Heart right ventricle (tissue), 16 donors: ENCODE results near the gene TEDC1. TPM values are rescaled to one million over a fixed set of nuclear protein-coding genes. Genes with fewer than 3 reads are reported as not detected.
A peak's percentile ranks its signal among the peaks of the same experiment; 100 is the strongest.

Experiments used
- ATAC-seq, 8 donors: fragments of 200-7000 bp; cut with Tn5 transposase; one replicate each; pipeline ENCODE4 v1.9.1; 2020; ENCODE audit warnings: mild to moderate bottlenecking in 8 of 8, moderate library complexity in 8 of 8, moderate number of reproducible peaks in 1 of 8
- DNase-seq, 2 donors: peaks; one replicate each; pipeline ENCODE4 v3.0.0-alpha.2; 2020
- H3K27ac ChIP-seq, 10 donors: fragments of 200-600 bp; sonication (generic) in 2 of 10; one replicate each; pipeline versions ENCODE4 v1.5.0 to v1.8.0; 2020 to 2022; ENCODE audit warnings: mild to moderate bottlenecking in 3 of 10
- H3K27me3 ChIP-seq, 7 donors: fragments of 200-600 bp; one replicate each; pipeline ENCODE4 v1.8.0; 2021 to 2022; ENCODE audit warnings: mild to moderate bottlenecking in 2 of 7
- H3K36me3 ChIP-seq, 9 donors: fragments of 200-600 bp; sonication (generic) in 1 of 9; one replicate each; pipeline versions ENCODE4 v1.5.0 to v1.8.0; 2020 to 2022; ENCODE audit warnings: mild to moderate bottlenecking in 2 of 9
- H3K4me1 ChIP-seq, 9 donors: fragments of 200-600 bp; sonication (generic) in 1 of 9; one replicate each; pipeline versions ENCODE4 v1.5.0 to v1.8.0; 2020 to 2022; ENCODE audit warnings: mild to moderate bottlenecking in 4 of 9
- H3K4me3 ChIP-seq, 10 donors: fragments of 200-600 bp; sonication (generic) in 2 of 10; one replicate each; pipeline versions ENCODE4 v1.5.0 to v1.8.0; 2020 to 2022; ENCODE audit warnings: mild to moderate bottlenecking in 7 of 10, moderate library complexity in 2 of 10
- H3K9me3 ChIP-seq, 11 donors: fragments of 200-600 bp in 10 of 11; sonication (generic) in 2 of 11; one replicate each; pipeline versions ENCODE4 v1.5.0 to v1.8.0; 2013 to 2022; ENCODE audit warnings: mild to moderate bottlenecking in 2 of 11, control low read depth in 1 of 11, moderate library complexity in 1 of 11
- CTCF ChIP-seq, 9 donors: fragments of 200-600 bp; sonication (generic) in 2 of 9; IDR thresholded peaks; one replicate each; pipeline versions ENCODE4 v1.5.0 to v1.8.0; 2021 to 2022; ENCODE audit warnings: antibody characterized with exemption in 9 of 9, mild to moderate bottlenecking in 5 of 9, moderate library complexity in 1 of 9
- WGBS, 2 donors: extraction: QIAGEN DNeasy Blood & Tissue Kit; methylation state at CpG; one replicate each; pipeline ENCODE4 v1.1.7; 2013; ENCODE audit warnings: inconsistent platforms in 1 of 2; 5-methylcytosine and 5-hydroxymethylcytosine counted together
- intact Hi-C, 10 donors: fragments of 100-400 bp; cut with DNase I; formaldehyde crosslinking; loops; one replicate each; pipeline versions ENCODE4 v1.11.1 to v1.14.2; 2022
- polyA plus RNA-seq, 2 donors: library from polyadenylated mRNA; stranded (reverse); fragments of 200-250 nt; gene quantifications; one replicate each; pipeline ENCODE4 v1.2.3, GENCODE V29; 2013
- total RNA-seq, 10 donors: library from RNA; stranded (reverse); fragmentation: NEBNext Ultra II Directional in 3 of 10; extraction: Animal tissue kit (Norgen Biotek cat#: 25700) in 3 of 10; gene quantifications; one replicate each; pipeline versions ENCODE4 v1.2.1 to v1.2.4, GENCODE V29; 2021 to 2023
- donor health status: Arrhythmogenic right ventricular cardiomyopathy.
- donor health status: ischemic (EF 13 %, LVEDD 7.1; RV severe dilation, severe dysfunction).
- donor health status: healthy with polysubstance abuse.
- donor health status: DM: no; HTN: yes; CAD: no.
- donor health status: DM: no; HTN: no; CAD: no.
- donor health status: ischemic (EF 25% LVEDD 6.9; RV normal size, moderate dysfunction).
- donor health status: ischemic (EF 25% LVEDD 5.7; RV mildly dilated, moderate dysfunction).
- donor health status: healthy.
- donor health status: DM: yes; HTN: yes; CAD: no.
- donor health status: Ischemic cardiomyopathy.
- donor health status: ischemic (EF 35%, LVEDD 5.7; RV mildly dilated, moderate dysfunction).
- donor health status: nonischemic (EF 11% LVEDD 7.7; RV severe dilation, severe dysfunction).
- donor health status: DM: yes; HTN: yes; CAD: no.
- donor health status: PGD.
- donor health status: ischemic (EF 29% LVEDD 5.4; RV normal size, mild dysfunction).
- donor health status: nonischemic (EF 23%, LVEDD 6.1; RV moderate dilation, normal function).

The TEDC1 gene
- total and polyA plus RNA-seq, 12 donors: 2.3 to 10.0 (median 4.4) TPM

- DNase-seq (peak; percentile 51 to 68), ATAC-seq (peak in 6 of 8 donors; percentile 1 to 23 (median 4))
- no peak overlapping the region for H3K4me3 ChIP-seq
- H3K4me1 ChIP-seq: peaks cover 58 to 85% (median 77%) of the 10 kb centered on the region in 9 donors
- TF ChIP-seq CTCF (IDR thresholded peaks at IDR 0.05): no peak
- no peaks in the 10 kb centered on the region for H3K9me3 ChIP-seq
- WGBS, 2 donors: 39 to 56% methylated on average over 8 of the region's 8 CpGs
- peaks cover 0 to 24% (median 0%) of the 10 kb centered on the region in 9 donors for H3K36me3 ChIP-seq
- H3K27me3 ChIP-seq: peaks cover 0 to 35% (median 0%) of the 10 kb centered on the region in 7 donors
- intact Hi-C loops: loop anchor here in 1 of 10 donors (2.0 kb wide), 1 partner anchor 19 kb away; the partner anchor contains the start of gene TEDC1
- H3K27ac ChIP-seq: peak overlapping the region; percentile 80 to 100 (median 100)
Measured at GRCh38 chr14:105471823-105472485, 19.1 kb upstream of the TEDC1 start.

- ATAC-seq (peak; percentile 2 to 48 (median 24)), DNase-seq (peak; percentile 82 to 84)
- Histone ChIP-seq H3K27ac (peak overlapping the region; percentile 80 to 100 (median 100)), H3K9me3 (no peaks in the 10 kb centered on the region), H3K4me1 (peaks cover 52 to 83% (median 77%) of the 10 kb centered on the region in 9 donors), H3K4me3 (peak overlapping the region in 3 of 10 donors; percentile 49 to 68 (median 58)), H3K27me3 (peaks cover 0 to 35% (median 0%) of the 10 kb centered on the region in 7 donors), H3K36me3 (peaks cover 0 to 18% (median 0%) of the 10 kb centered on the region in 9 donors)
- TF ChIP-seq CTCF (IDR thresholded peaks at IDR 0.05): peak in 6 of 9 donors; percentile 10 to 48 (median 34)
- WGBS, 2 donors: 42 to 52% methylated on average over 12 of the region's 12 CpGs
- intact Hi-C loops: no loop called here
Measured at GRCh38 chr14:105472486-105472991, 18.5 kb upstream of the TEDC1 start.

- intact Hi-C loops: no loop called here
- H3K4me1 ChIP-seq: peaks cover 47 to 81% (median 76%) of the 10 kb centered on the region in 9 donors
- ATAC-seq (no peak), DNase-seq (peak; percentile 45 to 57)
- H3K36me3 ChIP-seq: peaks cover 0 to 15% (median 0%) of the 10 kb centered on the region in 9 donors
- peak overlapping the region; percentile 80 to 100 (median 100) for H3K27ac ChIP-seq
- no peak for TF ChIP-seq CTCF (IDR thresholded peaks at IDR 0.05)
- WGBS, 2 donors: 20 to 24% methylated on average over 7 of the region's 7 CpGs
- H3K4me3 ChIP-seq: peak overlapping the region; percentile 49 to 100 (median 66)
- H3K27me3 ChIP-seq: peaks cover 0 to 40% (median 0%) of the 10 kb centered on the region in 7 donors
- no peaks in the 10 kb centered on the region for H3K9me3 ChIP-seq
Measured at GRCh38 chr14:105473033-105473676, 17.9 kb upstream of the TEDC1 start.
